ENCODE data around the gene MAPKAPK5.
A peak's percentile ranks its signal among the peaks of the same experiment; 100 is the strongest.
"Not testable (repeated sequence)": the region's sequence is repeated elsewhere in the genome, so short reads cannot be mapped to it uniquely, and the experiment has no call there.

The MAPKAPK5 gene

GRCh38 chr12:111841750-111842555, at the start of gene MAPKAPK5:
MAPKAPK5 (plus strand) TSS chr12:111842228; CDS start chr12:111842734, 506 bp downstream.
- peak; percentile 71 for DNase-seq

- DNase-seq = no peak
Observed at GRCh38 chr12:111792856-111793235, 49.2 kb upstream of the MAPKAPK5 start.

GRCh38 chr12:111798182-111798581, 43.8 kb upstream of the MAPKAPK5 start:
- no peak for DNase-seq

GRCh38 chr12:111799758-111800157, 42.3 kb upstream of the MAPKAPK5 start:
- no peak for DNase-seq

- DNase-seq = no peak
Observed at GRCh38 chr12:111803038-111803626, 38.9 kb upstream of the MAPKAPK5 start.

GRCh38 chr12:111803851-111804250, 38.2 kb upstream of the MAPKAPK5 start:
- DNase-seq = no peak

GRCh38 chr12:111806304-111806703, 35.7 kb upstream of the MAPKAPK5 start:
- DNase-seq = no peak

- DNase-seq = no peak
Observed at GRCh38 chr12:111807232-111807631, 34.8 kb upstream of the MAPKAPK5 start.

- peak; percentile 77 for DNase-seq
Observed at GRCh38 chr12:111812881-111813741, 28.9 kb upstream of the MAPKAPK5 start.

GRCh38 chr12:111816065-111816615, 25.9 kb upstream of the MAPKAPK5 start:
- no peak for DNase-seq

GRCh38 chr12:111816898-111817297, 25.1 kb upstream of the MAPKAPK5 start:
- DNase-seq = not testable (repeated sequence)

GRCh38 chr12:111818340-111818739, 23.7 kb upstream of the MAPKAPK5 start:
- DNase-seq = no peak

- no peak for DNase-seq
Observed at GRCh38 chr12:111819191-111820158, 22.6 kb upstream of the MAPKAPK5 start.

GRCh38 chr12:111820828-111821227, 21.2 kb upstream of the MAPKAPK5 start:
- DNase-seq = not testable (repeated sequence)

GRCh38 chr12:111822886-111823285, 19.1 kb upstream of the MAPKAPK5 start:
- no peak for DNase-seq

GRCh38 chr12:111823891-111824290, 18.1 kb upstream of the MAPKAPK5 start:
- DNase-seq = no peak

- not testable (repeated sequence) for DNase-seq
Observed at GRCh38 chr12:111824312-111824711, 17.7 kb upstream of the MAPKAPK5 start.

- DNase-seq = no peak
Observed at GRCh38 chr12:111825509-111825908, 16.5 kb upstream of the MAPKAPK5 start.

- no peak for DNase-seq
Observed at GRCh38 chr12:111826316-111826715, 15.7 kb upstream of the MAPKAPK5 start.

- DNase-seq = no peak
Observed at GRCh38 chr12:111826992-111827391, 15.0 kb upstream of the MAPKAPK5 start.

GRCh38 chr12:111827907-111828306, 14.1 kb upstream of the MAPKAPK5 start:
- no peak for DNase-seq

All from NCI-H1694 (cell line).